NB4 (cell line): ENCODE measurements around the gene MAB21L3.

Experiments
- MYC ChIP-seq: IDR thresholded peaks from 2 replicates; pipeline ENCODE4 v1.6.1; 2011; ENCODE audit warnings: low read depth, low read length
- POLR2A ChIP-seq: IDR thresholded peaks from 2 replicates; pipeline ENCODE4 v1.6.1; 2011; ENCODE audit warnings: mild to moderate bottlenecking; ENCODE audit not compliant: insufficient read length; ENCODE audit errors: extremely low read depth
- TF ChIP-seq, protein P1 (sequence below): IDR thresholded peaks from one replicate; pipeline ENCODE4 v1.5.1; 2012; ENCODE audit warnings: low read depth, low read length
- TF ChIP-seq, protein P2 (sequence below): IDR thresholded peaks from 2 replicates; pipeline ENCODE4 v1.6.1; 2011; ENCODE audit warnings: low read depth, low read length

DNA sequence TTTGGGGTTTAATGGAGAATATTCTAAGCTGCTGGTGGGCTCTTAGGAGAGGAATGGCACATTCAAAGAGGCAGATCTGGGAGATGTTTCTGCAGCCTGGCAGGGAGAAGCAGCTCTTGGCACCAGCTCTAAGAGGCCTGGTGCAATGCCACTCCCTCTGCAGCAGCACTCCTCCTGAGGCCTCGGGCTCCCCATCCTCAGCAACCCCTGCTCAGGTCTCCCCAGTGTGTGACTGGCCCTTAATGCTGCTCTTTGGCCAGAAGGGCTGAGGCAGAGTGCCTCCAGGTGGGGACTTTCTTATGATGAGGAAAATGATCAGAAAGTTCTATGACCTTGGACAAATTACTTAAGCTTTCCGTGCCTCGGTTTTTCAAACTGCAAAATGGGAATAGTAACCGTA lies 55.5 kb downstream of the MAB21L3 start:
- TF ChIP-seq, protein P1, sequence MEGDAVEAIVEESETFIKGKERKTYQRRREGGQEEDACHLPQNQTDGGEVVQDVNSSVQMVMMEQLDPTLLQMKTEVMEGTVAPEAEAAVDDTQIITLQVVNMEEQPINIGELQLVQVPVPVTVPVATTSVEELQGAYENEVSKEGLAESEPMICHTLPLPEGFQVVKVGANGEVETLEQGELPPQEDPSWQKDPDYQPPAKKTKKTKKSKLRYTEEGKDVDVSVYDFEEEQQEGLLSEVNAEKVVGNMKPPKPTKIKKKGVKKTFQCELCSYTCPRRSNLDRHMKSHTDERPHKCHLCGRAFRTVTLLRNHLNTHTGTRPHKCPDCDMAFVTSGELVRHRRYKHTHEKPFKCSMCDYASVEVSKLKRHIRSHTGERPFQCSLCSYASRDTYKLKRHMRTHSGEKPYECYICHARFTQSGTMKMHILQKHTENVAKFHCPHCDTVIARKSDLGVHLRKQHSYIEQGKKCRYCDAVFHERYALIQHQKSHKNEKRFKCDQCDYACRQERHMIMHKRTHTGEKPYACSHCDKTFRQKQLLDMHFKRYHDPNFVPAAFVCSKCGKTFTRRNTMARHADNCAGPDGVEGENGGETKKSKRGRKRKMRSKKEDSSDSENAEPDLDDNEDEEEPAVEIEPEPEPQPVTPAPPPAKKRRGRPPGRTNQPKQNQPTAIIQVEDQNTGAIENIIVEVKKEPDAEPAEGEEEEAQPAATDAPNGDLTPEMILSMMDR, result no peak
- TF ChIP-seq POLR2A (no peak), MYC (no peak)
- TF ChIP-seq, protein P2, sequence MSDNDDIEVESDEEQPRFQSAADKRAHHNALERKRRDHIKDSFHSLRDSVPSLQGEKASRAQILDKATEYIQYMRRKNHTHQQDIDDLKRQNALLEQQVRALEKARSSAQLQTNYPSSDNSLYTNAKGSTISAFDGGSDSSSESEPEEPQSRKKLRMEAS, result no peak
